Measurements from ENCODE around the gene TLE5. TPM values are rescaled to one million over a fixed set of nuclear protein-coding genes. Genes with fewer than 3 reads are reported as not detected.

TLE5 gene
- total and polyA plus RNA-seq, 7 donors = 390 to 786 (median 552) TPM

DNA sequence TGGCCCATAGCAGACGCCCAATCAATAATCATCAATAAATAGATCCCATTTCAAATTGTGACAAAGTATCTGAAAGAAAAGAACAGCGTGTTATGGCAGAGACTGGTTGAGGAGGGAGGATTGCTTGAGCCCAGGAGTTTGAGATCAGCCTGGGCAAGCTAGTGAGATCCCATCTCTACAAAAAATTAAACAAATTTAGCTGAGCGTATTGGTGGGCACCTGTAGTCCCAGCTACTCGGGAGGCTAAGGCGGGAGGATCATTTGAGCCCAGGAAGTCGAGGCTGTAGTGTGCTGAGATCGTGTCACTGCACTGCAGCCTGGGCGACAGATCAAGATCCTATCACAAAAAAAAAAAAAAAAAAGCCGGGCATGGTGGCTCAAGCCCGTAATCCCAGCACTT lies 25.5 kb upstream of the TLE5 start:
- TF ChIP-seq, protein P1, sequence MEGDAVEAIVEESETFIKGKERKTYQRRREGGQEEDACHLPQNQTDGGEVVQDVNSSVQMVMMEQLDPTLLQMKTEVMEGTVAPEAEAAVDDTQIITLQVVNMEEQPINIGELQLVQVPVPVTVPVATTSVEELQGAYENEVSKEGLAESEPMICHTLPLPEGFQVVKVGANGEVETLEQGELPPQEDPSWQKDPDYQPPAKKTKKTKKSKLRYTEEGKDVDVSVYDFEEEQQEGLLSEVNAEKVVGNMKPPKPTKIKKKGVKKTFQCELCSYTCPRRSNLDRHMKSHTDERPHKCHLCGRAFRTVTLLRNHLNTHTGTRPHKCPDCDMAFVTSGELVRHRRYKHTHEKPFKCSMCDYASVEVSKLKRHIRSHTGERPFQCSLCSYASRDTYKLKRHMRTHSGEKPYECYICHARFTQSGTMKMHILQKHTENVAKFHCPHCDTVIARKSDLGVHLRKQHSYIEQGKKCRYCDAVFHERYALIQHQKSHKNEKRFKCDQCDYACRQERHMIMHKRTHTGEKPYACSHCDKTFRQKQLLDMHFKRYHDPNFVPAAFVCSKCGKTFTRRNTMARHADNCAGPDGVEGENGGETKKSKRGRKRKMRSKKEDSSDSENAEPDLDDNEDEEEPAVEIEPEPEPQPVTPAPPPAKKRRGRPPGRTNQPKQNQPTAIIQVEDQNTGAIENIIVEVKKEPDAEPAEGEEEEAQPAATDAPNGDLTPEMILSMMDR (IDR thresholded peaks at IDR 0.05) = no peak

DNA sequence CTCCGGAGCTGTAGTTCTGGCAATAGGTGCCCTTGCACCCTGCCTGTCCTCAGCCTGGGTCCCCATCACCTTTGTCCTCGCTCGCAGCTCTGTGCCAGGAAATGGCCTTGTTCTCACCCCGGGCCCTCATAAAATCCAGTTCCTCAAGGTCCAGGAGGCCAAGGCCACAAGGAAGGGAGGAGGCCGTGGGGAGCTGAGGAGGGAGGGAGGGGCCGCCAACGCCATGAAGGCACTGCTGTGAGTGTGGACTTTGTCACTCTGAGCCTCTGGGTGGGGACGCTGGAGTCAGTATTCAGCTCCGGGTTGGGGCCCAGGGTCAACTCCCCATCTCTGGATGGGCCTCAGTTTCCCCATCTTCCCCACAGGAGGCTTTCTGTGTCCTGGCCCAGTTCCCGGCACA lies 22.6 kb upstream of the TLE5 start:
- intact Hi-C loops (cut with DNase I) = no loop called here
- H3K27ac ChIP-seq = no peak overlapping the region
- WGBS, 3 donors = 70 to 75% (median 75%) methylated on average over 9 to 10 of the region's 10 CpGs
- no peaks in the 10 kb centered on the region for H3K27me3 ChIP-seq (ENCODE audit: insufficient read depth in 3 of 3, low read length in 2 of 3)
- H3K9me3 ChIP-seq = no peaks in the 10 kb centered on the region
- TF ChIP-seq, protein P1 (IDR thresholded peaks at IDR 0.05) = no peak
- H3K4me1 ChIP-seq = no peaks in the 10 kb centered on the region
- H3K36me3 ChIP-seq (ENCODE audit: insufficient read depth in 1 of 2, low read depth in 1 of 2) = no peaks in the 10 kb centered on the region
- no peak for ATAC-seq
- no peak for DNase-seq
- no peak overlapping the region for H3K4me3 ChIP-seq

More for the DNA sequence above, 25.5 kb upstream of the TLE5 start:
- Histone ChIP-seq H3K27me3 (ENCODE audit: insufficient read depth in 3 of 3, low read length in 2 of 3) (no peaks in the 10 kb centered on the region), H3K4me3 (no peak overlapping the region), H3K27ac (no peak overlapping the region), H3K9me3 (no peaks in the 10 kb centered on the region), H3K4me1 (no peaks in the 10 kb centered on the region), H3K36me3 (ENCODE audit: insufficient read depth in 1 of 2, low read depth in 1 of 2) (no peaks in the 10 kb centered on the region)
- ATAC-seq = no peak
- DNase-seq = no peak
- 80 to 90% (median 86%) methylated on average over 8 to 10 of the region's 10 CpGs for WGBS, 3 donors
- intact Hi-C loops (cut with DNase I) = no loop called here

DNA sequence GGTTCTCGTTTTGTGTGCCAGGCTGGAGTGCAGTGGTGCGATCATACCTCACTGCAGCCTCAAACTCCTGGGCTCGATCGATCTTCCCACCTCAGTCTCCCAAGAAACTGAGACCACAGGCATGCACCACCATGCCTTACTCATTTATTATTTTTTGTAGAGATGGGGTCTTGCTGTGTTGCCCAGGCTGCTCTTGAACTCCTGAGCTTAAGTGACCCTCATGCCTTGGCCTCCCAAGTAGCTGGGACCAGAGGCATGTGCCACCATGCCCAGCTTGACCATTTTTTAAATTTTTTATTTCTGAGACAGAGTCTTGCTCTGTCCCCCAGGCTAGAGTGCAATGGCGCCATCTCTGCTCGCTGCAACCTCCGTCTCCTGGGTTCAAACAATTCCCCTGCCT lies 21.7 kb upstream of the TLE5 start:
- DNase-seq = no peak
- intact Hi-C loops (cut with DNase I) = no loop called here
- 88 to 95% (median 94%) methylated on average over 7 of the region's 7 CpGs for WGBS, 3 donors
- Histone ChIP-seq H3K9me3 (no peaks in the 10 kb centered on the region), H3K36me3 (ENCODE audit: insufficient read depth in 1 of 2, low read depth in 1 of 2) (no peaks in the 10 kb centered on the region), H3K4me3 (no peak overlapping the region), H3K27ac (no peak overlapping the region), H3K27me3 (ENCODE audit: insufficient read depth in 3 of 3, low read length in 2 of 3) (no peaks in the 10 kb centered on the region), H3K4me1 (no peaks in the 10 kb centered on the region)
- no peak for ATAC-seq
- TF ChIP-seq, protein P1 (IDR thresholded peaks at IDR 0.05) = no peak

DNA sequence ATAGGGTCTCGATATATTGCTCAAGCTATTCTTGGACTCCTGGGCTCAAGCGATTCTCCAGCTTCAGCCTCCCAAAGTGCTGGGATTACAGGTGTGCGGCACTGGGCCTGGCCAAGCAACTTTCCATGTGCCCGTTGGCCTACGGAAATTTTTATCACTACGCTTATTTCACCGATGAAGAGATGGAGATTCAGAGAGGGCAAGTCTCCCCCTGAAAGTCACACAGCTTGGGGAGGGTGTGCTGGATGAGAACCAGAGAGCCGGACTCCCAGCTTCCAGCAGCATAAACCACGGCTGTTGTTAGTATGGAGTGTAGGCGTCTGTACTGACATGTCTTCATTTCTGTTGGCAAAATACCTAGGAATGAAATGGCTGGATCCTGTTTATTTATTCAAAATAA lies 20.0 kb upstream of the TLE5 start:
- no peaks in the 10 kb centered on the region for H3K4me1 ChIP-seq
- DNase-seq (no peak), ATAC-seq (no peak)
- intact Hi-C loops (cut with DNase I) = no loop called here
- H3K4me3 ChIP-seq = no peak overlapping the region
- H3K36me3 ChIP-seq (ENCODE audit: insufficient read depth in 1 of 2, low read depth in 1 of 2) = no peaks in the 10 kb centered on the region
- TF ChIP-seq, protein P1 (IDR thresholded peaks at IDR 0.05) = no peak
- no peaks in the 10 kb centered on the region for H3K27me3 ChIP-seq (ENCODE audit: insufficient read depth in 3 of 3, low read length in 2 of 3)
- 93 to 97% (median 95%) methylated on average over 10 of the region's 10 CpGs for WGBS, 3 donors
- no peaks in the 10 kb centered on the region for H3K9me3 ChIP-seq
- H3K27ac ChIP-seq = no peak overlapping the region

DNA sequence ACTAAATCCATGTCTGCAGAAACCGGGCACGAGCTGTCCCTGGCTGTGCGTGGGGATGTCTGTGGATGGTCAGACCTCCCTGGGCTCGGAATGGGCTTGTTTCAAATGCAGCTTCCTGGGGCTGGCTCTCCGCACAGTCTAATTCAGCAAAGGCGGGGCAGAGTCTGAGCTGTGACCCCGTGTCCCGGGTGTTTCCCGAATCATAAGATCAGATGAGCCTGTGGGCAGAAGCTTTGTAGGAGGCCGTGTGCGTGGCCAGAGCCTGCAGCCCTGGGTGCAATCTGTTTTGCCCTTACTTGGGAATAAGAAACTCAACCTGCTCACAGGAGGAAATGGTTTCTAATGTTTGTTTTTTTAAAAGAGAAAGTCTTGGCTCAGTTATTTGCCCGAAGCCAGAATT lies 18.0 kb upstream of the TLE5 start:
- Histone ChIP-seq H3K27ac (no peak overlapping the region), H3K9me3 (no peaks in the 10 kb centered on the region), H3K27me3 (ENCODE audit: insufficient read depth in 3 of 3, low read length in 2 of 3) (no peaks in the 10 kb centered on the region), H3K36me3 (ENCODE audit: insufficient read depth in 1 of 2, low read depth in 1 of 2) (no peaks in the 10 kb centered on the region), H3K4me1 (peaks cover 9% of the 10 kb centered on the region), H3K4me3 (no peak overlapping the region)
- intact Hi-C loops (cut with DNase I) = no loop called here
- WGBS, 3 donors = 42 to 47% (median 47%) methylated on average over 12 of the region's 12 CpGs
- no peak for DNase-seq
- TF ChIP-seq, protein P1 (IDR thresholded peaks at IDR 0.05) = no peak
- ATAC-seq = no peak

Data from psoas muscle (tissue), 8 donors.